OCI-LY3 (cell line): ENCODE results near the gene MAFB.

ENCODE experiments used
- H2AFZ ChIP-seq: fragments of 200-600, 300-600 bp; shearing (Covaris generic); 2 replicates; pipeline ENCODE4 v1.6.0; 2014; ENCODE audit warnings: antibody characterized with exemption, low read depth, low read length
- H3K27ac ChIP-seq: fragments of 200-600, 300-600 bp; sonication (generic); 2 replicates; pipeline ENCODE4 v1.5.1; 2014; ENCODE audit warnings: mild to moderate bottlenecking, low read length, moderate library complexity, mixed read lengths
- H3K27me3 ChIP-seq: fragments of 200-600, 300-600 bp; sonication (generic); 2 replicates; pipeline ENCODE4 v1.6.1; 2014; ENCODE audit warnings: low read depth, low read length, mixed read lengths
- H3K36me3 ChIP-seq: fragments of 200-600, 300-600 bp; sonication (generic); replicated peaks from 2 replicates; pipeline ENCODE3; 2014; ENCODE audit warnings: low read depth, low read length, mixed read lengths
- H3K4me1 ChIP-seq: fragments of 300-600, 200-600 bp; sonication (generic); 2 replicates; pipeline ENCODE4 v1.6.1; 2014; ENCODE audit warnings: low read length, mixed read lengths
- H3K4me2 ChIP-seq: fragments of 200-600, 300-600 bp; sonication (generic); 2 replicates; pipeline ENCODE4 v1.6.1; 2014; ENCODE audit warnings: low read length, mixed read lengths
- H3K4me3 ChIP-seq: fragments of 300-600, 200-600 bp; sonication (generic); 2 replicates; pipeline ENCODE4 v1.5.1; 2014; ENCODE audit warnings: antibody characterized with exemption, mild to moderate bottlenecking, low read length, moderate library complexity
- H3K79me2 ChIP-seq: fragments of 300-600, 200-600 bp; shearing (Covaris generic); 2 replicates; pipeline ENCODE4 v1.6.1; 2014; ENCODE audit warnings: mild to moderate bottlenecking, low read length, mixed read lengths
- H3K9ac ChIP-seq: fragments of 300-600, 200-600 bp; shearing (Covaris generic); 2 replicates; pipeline ENCODE4 v1.6.0; 2014; ENCODE audit warnings: mild to moderate bottlenecking, low read length, moderate library complexity
- H3K9me3 ChIP-seq: fragments of 200-600, 300-600 bp; shearing (Covaris generic); 2 replicates; pipeline ENCODE4 v1.6.1; 2014; ENCODE audit warnings: low read length, mixed read lengths; ENCODE audit not compliant: insufficient read depth
- H4K20me1 ChIP-seq: fragments of 200-600, 300-600 bp; sonication (generic); 2 replicates; pipeline ENCODE4 v1.6.1; 2016; ENCODE audit warnings: low read length, mixed read lengths; ENCODE audit not compliant: insufficient read depth
- CTCF ChIP-seq: fragments of 200-600, 300-600 bp; sonication (generic); IDR thresholded peaks from 2 replicates; pipeline ENCODE4 v1.5.1; 2014; ENCODE audit warnings: antibody characterized with exemption, low read length, low read depth
- EZH2phosphoT487 ChIP-seq: fragments of 200-600 bp; shearing (Covaris generic); IDR thresholded peaks from 2 replicates; pipeline ENCODE4 v1.6.1; 2018; ENCODE audit warnings: antibody characterized with exemption, mixed run types, low read depth

MAFB gene

GRCh38 chr20:40720099-40720498, 31.1 kb upstream of the MAFB start:
- no peaks in the 10 kb centered on the region for H3K9me3 ChIP-seq
- H3K27ac ChIP-seq, result peak overlapping the region; percentile 74
- peaks cover 55% of the 10 kb centered on the region for H3K4me1 ChIP-seq
- H3K9ac ChIP-seq, result peak overlapping the region; percentile 31; the same call in 1 of the 2 replicates
- no peaks in the 10 kb centered on the region for H4K20me1 ChIP-seq
- H3K27me3 ChIP-seq, result no peaks in the 10 kb centered on the region
- H3K4me3 ChIP-seq, result peak overlapping the region; percentile 12; the same call in 1 of the 2 replicates
- H3K36me3 ChIP-seq, result no peaks in the 10 kb centered on the region
- H2AFZ ChIP-seq, result peak overlapping the region; percentile 23
- TF ChIP-seq CTCF, result no peak
- TF ChIP-seq EZH2phosphoT487, result no peak
- H3K79me2 ChIP-seq, result no peaks in the 10 kb centered on the region
- peak overlapping the region; percentile 55 for H3K4me2 ChIP-seq

GRCh38 chr20:40718982-40719729, 30.1 kb upstream of the MAFB start:
- TF ChIP-seq CTCF (no peak), EZH2phosphoT487 (no peak)
- Histone ChIP-seq H3K36me3 (no peaks in the 10 kb centered on the region), H4K20me1 (no peaks in the 10 kb centered on the region), H3K27ac (peak overlapping the region; percentile 74), H3K4me2 (peak overlapping the region; percentile 55), H3K4me3 (peak overlapping the region; percentile 12; the same call in 1 of the 2 replicates), H3K79me2 (no peaks in the 10 kb centered on the region), H3K9me3 (no peaks in the 10 kb centered on the region), H2AFZ (no peak overlapping the region), H3K9ac (no peak overlapping the region), H3K4me1 (peaks cover 64% of the 10 kb centered on the region), H3K27me3 (no peaks in the 10 kb centered on the region)

GRCh38 chr20:40718214-40718977, 29.4 kb upstream of the MAFB start:
- H3K27me3 ChIP-seq, result no peaks in the 10 kb centered on the region
- no peak for TF ChIP-seq CTCF
- TF ChIP-seq EZH2phosphoT487, result no peak
- peak overlapping the region; percentile 74 for H3K27ac ChIP-seq
- no peaks in the 10 kb centered on the region for H3K36me3 ChIP-seq
- no peak overlapping the region for H3K9ac ChIP-seq
- H3K4me2 ChIP-seq, result peak overlapping the region; percentile 55
- no peaks in the 10 kb centered on the region for H4K20me1 ChIP-seq
- H2AFZ ChIP-seq, result no peak overlapping the region
- peaks cover 72% of the 10 kb centered on the region for H3K4me1 ChIP-seq
- no peak overlapping the region for H3K4me3 ChIP-seq
- no peaks in the 10 kb centered on the region for H3K79me2 ChIP-seq
- H3K9me3 ChIP-seq, result no peaks in the 10 kb centered on the region

- Histone ChIP-seq H3K36me3 (no peaks in the 10 kb centered on the region), H3K4me2 (no peak overlapping the region), H3K4me1 (peaks cover 72% of the 10 kb centered on the region), H3K4me3 (no peak overlapping the region), H2AFZ (no peak overlapping the region), H4K20me1 (no peaks in the 10 kb centered on the region), H3K9me3 (no peaks in the 10 kb centered on the region), H3K27me3 (no peaks in the 10 kb centered on the region), H3K9ac (no peak overlapping the region), H3K27ac (no peak overlapping the region), H3K79me2 (no peaks in the 10 kb centered on the region)
- TF ChIP-seq EZH2phosphoT487, result no peak
These were observed 28.4 kb upstream of the MAFB start for GRCh38 chr20:40717343-40717865.
